ENCODE results near the gene CTNND1. TPM values are rescaled to one million over a fixed set of nuclear protein-coding genes. Genes with fewer than 3 reads are reported as not detected.
"Not testable (repeated sequence)": the region's sequence is repeated elsewhere in the genome, so short reads cannot be mapped to it uniquely, and the experiment has no call there.

CTNND1 gene, protein sequence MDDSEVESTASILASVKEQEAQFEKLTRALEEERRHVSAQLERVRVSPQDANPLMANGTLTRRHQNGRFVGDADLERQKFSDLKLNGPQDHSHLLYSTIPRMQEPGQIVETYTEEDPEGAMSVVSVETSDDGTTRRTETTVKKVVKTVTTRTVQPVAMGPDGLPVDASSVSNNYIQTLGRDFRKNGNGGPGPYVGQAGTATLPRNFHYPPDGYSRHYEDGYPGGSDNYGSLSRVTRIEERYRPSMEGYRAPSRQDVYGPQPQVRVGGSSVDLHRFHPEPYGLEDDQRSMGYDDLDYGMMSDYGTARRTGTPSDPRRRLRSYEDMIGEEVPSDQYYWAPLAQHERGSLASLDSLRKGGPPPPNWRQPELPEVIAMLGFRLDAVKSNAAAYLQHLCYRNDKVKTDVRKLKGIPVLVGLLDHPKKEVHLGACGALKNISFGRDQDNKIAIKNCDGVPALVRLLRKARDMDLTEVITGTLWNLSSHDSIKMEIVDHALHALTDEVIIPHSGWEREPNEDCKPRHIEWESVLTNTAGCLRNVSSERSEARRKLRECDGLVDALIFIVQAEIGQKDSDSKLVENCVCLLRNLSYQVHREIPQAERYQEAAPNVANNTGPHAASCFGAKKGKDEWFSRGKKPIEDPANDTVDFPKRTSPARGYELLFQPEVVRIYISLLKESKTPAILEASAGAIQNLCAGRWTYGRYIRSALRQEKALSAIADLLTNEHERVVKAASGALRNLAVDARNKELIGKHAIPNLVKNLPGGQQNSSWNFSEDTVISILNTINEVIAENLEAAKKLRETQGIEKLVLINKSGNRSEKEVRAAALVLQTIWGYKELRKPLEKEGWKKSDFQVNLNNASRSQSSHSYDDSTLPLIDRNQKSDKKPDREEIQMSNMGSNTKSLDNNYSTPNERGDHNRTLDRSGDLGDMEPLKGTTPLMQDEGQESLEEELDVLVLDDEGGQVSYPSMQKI
- 116 TPM for polyA plus RNA-seq (2013, experiment 1 of 2; ENCODE audit: insufficient read length)
- 109 TPM for polyA plus RNA-seq (2013, experiment 2 of 2; ENCODE audit: insufficient read length)

DNA sequence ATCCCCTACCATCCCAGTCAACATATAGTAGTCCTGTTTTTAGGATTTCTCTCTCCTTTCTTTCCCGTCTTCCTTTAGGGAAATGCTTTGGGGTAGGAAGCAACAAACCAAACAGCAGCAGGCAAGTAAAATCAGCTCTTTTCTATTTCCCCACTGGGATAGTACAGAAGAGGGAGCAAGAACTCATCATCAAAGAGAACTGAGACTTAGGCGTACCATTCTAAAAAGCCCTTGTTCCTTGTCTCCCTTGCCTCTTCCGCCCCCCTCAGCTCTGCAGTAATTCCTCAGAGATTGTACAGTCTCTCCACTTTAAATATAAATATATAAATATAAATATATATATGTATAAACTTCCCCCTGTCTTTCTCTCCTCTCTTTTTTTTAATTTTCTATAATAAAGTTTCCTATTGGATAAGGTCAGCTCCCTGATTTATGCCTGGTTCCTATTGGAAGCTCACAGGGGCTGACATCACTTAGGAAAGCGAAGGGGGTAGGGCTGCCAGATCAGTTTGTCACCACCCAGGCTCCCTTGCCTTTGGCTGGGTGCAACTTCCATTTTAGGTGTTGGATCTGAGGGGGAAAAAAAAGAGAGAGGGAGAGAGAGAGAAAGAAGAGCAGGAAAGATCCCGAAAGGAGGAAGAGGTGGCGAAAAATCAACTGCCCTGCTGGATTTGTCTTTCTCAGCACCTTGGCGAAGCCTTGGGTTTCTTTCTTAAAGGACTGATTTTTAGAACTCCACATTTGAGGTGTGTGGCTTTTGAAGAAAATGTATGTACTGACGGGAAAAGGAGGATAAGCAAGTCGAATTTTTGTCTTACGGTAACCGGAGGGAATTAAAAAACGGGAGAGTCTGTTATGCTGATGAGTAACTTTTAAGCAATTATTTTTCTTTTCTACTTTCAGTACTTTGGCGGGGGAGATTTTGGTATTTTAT lies at the start of gene CTNND1:
TSS of gene CTNND1 (plus strand) at position 502 of the 934 bp plus-strand sequence. CDS start 29,677 bp downstream, outside the sequence.
- peak; percentile 98 for DNase-seq

DNA sequence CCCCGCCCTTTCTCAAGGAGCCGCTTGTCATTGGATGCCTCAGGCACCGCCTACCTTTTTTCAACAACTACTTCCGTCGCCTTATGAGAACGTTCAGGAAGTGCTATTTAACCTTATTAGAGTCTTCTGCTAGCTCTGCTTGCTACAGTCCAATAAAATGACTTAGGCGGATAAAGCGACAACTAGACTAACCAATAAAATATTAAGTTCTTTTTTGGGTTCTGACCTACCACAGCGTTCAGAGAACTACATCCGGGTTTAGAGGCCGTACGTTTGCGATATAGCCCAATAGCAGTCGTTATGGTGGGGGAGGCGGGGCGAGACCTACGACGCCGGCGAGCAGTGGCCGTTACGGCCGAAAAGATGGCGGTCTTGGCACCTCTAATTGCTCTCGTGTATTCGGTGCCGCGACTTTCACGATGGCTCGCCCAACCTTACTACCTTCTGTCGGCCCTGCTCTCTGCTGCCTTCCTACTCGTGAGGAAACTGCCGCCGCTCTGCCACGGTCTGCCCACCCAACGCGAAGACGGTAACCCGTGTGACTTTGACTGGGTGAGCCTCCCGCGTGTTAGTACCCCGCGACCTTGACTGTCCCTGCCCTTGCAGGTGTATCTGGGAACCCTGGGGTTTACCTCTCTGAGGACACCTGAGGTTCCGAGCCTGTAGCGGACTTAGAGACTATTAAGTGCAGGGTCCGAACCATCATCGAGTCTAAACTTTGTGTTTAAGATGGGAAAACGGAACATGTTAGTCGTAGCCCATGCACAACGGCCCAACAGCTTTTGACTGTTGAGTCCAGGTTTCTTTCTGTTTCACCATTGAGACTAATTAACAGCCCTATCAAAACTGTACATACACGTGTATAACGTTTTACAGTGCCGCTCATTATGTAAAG lies 49.1 kb upstream of the CTNND1 start, which contains the start of gene TMX2:
TSS of gene TMX2 (plus strand) at position 338 of the 895 bp plus-strand sequence. CDS start at position 364, 26 bp downstream.
- DNase-seq = peak; percentile 99

DNA sequence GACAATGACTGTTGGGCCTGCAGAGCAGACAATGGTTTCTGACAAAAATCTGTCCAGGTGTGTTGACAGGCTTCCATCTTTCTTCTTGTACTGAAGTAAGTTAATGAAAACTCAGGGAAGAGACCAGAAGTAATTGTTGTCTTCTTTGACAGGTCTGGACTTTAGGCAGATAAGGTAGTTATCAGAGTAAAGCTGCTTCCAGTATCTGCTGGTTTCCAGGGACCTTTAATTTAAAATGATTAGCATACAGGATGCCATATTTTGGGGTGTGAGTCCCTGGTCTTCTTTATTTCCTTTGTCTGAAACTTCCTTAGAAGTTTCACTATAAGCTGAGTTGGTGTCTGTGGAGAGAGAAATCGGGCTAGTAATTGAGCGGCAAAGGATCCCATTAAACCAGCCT lies 47.8 kb upstream of the CTNND1 start:
- no peak for DNase-seq

DNA sequence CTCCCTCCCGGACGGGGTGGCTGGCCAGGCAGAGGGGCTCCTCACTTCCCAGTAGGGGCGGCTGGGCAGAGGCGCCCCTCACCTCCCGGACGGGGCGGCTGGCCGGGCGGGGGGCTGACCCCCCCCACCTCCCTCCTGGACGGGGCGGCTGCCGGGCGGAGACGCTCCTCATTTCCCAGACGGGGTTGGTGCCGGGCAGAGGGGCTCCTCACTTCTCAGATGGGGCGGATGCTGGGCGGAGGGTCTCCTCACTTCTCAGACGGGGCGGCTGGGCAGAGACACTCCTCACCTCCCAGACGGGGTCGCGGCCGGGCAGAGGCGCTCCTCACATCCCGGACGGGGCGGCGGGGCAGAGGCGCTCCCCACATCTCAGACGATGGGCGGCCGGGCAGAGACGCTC lies 44.9 kb upstream of the CTNND1 start:
- not testable (repeated sequence) for DNase-seq

DNA sequence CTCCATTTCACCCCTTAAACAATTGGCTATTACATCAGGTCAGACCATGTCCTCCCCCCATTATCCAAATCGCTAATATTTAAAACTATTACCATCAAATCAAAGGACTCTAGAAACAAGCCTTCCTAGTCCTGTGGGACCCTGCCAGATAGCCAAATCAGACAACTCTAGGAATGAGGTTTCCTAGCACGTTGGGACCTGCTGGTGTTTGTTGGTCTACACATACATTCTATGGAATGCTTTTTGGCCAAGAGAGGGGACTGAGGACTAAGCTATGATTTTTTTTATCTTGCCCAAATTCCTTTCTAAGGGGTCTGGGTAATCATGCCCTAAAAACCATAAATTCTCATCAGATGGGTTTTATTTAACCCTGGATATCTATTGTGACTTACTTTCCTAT lies 34.4 kb upstream of the CTNND1 start:
- DNase-seq = no peak

DNA sequence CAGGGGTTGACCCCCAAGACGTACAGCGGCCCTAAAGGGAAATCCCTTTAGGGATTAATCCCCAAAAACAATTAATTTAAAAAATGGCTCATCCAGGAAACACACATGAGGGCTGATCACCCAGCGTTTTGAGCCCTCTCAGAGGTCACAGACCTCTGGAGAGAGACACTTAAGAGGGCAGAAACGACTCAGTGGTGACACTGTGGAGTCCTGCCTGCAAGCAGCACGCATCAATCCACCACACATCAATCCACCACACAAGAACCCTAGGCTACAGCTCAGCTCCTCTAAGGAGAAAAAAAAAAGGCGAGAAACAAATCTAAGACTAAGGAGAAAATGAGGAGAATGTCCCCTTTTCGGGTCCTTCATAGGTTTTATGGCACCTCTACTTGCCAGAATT lies 32.8 kb upstream of the CTNND1 start:
- no peak for DNase-seq

DNA sequence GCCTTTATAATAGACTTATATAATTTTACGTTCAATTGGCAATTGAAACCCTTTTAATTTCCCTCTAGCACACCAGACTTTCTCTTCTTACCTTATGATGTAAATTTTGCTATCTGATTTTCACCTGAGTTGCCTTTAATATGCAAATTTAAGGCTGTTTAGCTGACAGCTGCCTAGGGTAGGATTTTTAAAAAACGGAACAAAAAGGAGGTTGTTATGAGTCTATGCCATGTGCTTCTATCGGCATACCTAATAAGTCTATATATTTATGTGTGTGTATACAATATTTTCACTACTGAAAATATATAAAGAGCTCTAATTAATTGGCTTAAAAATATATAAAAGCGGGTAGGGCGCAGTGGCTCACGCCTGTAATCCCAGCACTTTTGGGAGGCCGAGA lies 32.1 kb upstream of the CTNND1 start:
- DNase-seq = no peak

DNA sequence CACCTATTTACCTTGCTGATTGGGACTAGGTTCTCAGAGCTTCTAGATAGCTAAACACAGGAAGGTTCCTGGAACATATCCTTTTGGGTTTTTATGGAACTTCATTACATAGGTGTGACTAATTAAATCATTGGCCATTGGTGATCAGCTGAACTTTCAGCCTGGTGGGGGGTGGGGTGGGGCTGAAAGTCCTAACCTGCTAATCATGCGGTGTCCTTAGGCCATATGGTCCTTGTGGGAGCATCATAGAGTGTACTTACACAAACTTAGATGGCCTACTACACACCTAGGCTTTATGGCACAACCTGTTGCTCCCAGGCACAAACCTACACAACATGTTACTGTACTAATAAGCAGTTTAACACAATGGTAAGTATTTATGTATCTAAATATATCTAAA lies 28.9 kb upstream of the CTNND1 start:
- DNase-seq = no peak

DNA sequence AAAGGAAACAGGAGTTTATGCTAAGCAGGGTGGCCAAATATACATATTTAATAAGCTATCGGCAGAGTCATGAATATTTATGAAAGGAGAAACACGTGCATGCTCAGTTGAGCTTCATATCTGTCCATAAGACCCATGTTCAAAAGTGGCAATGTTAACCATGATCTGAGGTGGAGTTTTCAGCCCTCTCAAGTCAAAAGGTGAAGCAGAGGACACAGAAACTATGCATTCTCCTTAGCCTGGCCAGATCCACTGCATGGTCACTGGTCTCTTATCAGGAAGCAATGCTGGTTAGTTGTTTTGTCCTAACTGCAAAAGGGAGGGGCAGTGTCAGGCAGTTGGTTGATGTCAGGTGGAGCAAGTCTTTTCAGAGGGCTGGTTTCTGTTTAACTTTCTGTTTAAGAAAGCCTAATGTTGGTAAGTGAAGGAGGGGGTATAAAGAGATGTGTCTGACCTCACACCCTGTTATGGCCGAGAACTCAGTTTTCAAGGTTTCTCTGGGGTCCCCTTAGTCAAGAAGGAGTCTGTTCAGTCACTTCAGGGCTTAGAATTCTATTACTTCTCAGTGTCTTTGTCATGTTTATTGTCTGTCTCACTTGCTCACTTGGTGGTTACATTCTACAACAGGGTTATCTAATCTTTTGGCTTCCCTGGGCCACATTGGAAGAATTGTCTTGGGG lies 25.8 kb upstream of the CTNND1 start:
- no peak for DNase-seq

DNA sequence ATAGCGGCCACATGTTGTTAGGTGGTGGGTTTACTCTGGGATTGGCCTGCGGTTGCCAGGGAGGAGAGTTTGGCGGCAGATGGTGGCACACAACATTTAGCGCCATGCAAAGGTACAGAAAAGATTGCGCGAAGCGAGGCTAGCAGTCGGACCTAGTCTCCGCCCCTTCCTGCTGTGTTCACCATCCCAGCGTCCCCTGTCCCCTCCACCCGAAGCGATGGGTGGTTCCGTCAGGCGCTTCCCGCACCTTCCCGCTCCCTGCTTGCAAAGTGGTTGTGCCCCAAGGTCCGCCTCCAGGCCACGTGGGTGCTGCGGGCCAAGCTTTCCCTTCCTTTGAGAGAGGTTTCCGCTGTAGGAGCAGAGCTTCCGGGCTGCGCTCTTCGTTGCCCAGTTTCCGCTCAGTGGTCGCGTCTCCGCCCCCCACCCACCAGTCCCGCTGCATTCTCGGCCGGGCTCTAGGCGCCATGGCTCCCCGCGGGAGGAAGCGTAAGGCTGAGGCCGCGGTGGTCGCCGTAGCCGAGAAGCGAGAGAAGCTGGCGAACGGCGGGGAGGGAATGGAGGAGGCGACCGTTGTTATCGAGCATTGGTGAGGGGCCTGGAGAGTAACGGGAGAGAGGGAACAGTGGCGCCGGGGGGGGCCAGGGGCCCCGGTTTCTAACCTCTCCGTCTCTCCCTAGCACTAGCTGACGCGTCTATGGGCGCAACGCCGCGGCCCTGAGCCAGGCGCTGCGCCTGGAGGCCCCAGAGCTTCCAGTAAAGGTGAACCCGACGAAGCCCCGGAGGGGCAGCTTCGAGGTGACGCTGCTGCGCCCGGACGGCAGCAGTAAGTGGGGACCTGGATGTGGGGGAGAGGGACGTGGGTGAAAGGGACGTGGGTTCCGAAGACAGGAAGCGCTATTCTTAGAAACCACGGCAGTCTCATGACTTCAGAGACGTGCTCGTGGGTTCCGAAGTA lies 20.2 kb upstream of the CTNND1 start, which contains the start of gene SELENOH:
TSS of gene SELENOH (plus strand) at position 360 of the 955 bp plus-strand sequence. CDS start at position 465, 105 bp downstream.
- peak; percentile 98 for DNase-seq

DNA sequence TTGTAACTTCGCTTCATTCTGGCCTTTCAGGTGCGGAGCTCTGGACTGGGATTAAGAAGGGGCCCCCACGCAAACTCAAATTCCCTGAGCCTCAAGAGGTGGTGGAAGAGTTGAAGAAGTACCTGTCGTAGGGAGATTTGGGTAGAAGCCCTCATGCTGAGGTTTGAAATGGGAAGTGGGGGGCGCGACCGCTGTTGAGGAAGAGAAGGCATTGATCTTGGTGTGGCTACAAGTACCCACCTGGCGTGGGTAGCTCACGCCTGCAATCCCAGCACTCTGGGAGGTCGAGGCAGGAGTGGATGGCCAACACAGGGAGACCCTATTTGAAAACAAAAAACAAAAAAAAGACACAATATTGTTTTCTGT lies 19.5 kb upstream of the CTNND1 start:
- no peak for DNase-seq

DNA sequence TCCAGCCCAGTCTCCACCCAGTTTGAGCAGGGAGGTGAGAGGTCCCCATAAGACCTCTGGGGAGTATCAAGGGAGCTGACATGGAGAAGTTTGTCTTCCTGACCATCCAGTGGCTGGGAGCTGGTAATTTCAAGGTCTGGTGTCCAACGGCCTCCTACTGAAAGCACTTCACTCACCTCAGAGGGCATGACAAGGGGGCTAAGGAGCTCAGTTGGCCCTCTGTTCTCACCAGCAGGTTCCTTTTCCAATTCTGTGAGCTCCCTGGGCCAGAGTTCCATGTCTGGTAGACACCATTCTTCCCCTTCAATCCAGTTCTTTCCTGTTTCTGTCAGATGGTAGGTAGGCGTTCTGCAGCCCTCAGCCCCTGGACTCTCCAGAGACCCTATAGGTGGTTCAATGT lies 17.2 kb upstream of the CTNND1 start:
- no peak for DNase-seq

DNA sequence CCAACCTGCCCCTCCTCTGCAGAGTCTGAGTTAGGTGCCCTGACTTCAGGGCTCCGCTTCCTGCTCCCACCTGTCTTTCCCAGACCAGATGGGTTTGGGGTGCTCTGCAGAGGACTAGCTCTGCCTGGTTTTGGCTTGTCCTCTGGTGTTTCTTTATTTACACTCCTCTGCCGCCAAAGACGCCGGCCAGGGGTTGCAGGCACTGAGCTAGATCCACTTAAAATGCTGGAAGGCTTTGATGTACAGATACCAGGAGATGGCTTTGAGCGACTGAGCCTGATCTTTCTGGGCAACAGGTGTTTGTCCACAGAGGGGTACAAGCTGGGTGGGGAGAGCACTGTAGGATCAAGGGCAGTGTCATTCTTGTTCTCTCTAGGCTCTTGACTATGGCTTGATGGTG lies 16.4 kb upstream of the CTNND1 start:
- no peak for DNase-seq

DNA sequence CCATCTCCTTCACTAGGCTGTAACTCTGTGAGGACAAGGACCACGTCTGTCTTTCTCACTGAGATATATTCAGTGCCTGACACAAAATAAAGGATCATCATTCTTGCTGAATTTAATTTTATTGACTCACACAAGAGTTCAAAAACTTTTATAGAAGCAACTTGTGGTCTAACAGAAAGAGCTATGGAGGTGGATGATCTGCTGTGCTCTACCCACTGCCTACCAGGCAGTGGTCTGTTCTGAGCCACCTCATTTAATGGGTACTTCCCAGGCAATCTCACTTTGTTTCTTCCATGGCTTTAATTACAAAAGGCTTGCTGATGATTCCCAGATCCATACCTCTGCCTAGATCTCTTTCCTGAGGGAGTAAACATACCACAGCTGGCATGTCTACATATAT lies 14.7 kb upstream of the CTNND1 start:
- no peak for DNase-seq

DNA sequence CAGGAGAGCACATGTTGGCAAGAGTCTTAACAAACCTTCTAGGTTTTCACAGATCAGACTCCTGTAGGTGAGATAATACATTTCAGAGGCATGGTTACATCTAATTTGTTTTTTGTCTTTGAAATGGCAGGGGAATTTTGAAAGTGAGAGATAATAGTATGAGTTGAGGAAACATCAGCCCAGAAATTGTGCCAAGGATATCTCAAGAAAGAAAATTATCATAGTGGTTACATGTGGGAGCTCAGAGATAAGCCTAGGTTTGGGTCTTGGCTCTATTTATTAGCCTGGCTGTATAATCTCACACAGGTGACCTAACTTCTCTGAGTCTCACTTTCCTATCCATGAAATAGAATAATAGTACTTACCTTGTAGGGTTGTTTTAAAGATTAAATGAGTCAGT lies 10.4 kb upstream of the CTNND1 start:
- no peak for DNase-seq

DNA sequence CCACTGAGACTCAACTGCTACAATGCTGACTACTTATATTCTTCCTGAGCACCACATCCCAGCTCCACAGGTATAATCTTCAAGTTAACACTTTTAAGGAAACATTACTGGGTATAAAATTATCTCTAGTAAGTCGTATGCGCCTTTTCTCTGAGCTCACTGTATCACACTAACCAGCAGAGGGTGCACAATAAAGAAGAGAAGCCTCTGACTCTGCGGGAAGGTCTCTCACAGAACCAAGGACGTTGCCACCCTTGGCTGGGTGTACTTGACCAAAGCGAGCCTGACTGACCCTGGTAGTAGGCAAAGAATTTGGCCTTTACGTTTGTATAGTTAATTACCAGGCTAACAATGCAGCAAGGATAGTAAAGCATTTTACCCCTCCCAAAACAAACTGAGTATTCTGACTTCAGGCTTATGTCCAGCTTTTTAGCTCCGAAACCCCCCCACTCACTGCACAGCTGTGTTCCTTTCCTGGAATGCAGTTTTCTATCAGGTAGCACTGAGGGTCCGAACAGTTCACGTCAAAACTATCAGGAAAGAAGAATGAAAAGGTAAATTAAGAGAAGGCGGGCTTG lies 9.8 kb upstream of the CTNND1 start, which contains the start of gene BTBD18:
TSS of gene BTBD18 (minus strand) at position 144 of the 578 bp plus-strand sequence. CDS start 631 bp downstream, outside the sequence.
- DNase-seq = peak; percentile 39

DNA sequence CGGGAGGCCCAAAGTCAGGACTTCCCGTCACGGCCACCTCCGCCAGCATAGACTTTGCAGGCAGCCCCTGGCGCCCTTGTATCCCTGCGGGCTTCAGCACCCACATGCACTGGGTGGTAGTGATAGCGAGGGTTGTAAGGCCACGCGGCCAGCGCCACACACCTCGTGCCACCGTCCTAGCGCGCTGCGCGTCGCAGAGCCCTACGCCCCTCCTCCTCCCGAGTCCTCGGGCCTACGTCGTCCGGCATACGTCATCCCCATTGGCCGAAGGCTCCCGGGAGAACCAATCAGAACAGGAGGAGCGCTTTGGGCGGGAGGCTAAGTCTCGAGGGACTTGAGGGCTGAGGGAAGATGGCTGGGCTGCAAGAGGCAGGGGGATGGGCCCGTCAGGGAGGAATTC lies 8.6 kb upstream of the CTNND1 start:
- DNase-seq = no peak

DNA sequence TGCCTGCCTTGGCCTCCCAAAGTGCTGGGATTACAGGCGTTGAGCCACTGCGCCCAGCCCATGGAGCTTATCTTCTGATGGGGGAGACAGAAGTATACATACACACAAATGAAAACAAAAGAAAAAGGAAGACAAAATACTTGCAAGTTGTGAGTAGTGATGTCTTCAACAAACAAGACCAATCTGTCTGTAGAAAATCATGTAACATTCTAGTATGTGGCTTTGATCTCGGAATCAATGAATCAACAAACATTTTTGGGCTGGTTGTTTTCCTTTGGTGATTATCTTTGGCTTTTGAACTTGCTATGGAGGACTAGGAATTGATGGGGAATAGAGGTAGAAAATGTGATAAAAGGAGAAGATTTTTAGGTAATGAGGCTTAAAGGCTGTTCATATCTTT lies 3.4 kb upstream of the CTNND1 start:
- no peak for DNase-seq

All from fibroblast of skin of abdomen (primary cell).